Fibroblast of skin of abdomen (primary cell): ENCODE results near the gene HTN3. TPM values are rescaled to one million over a fixed set of nuclear protein-coding genes. Genes with fewer than 3 reads are reported as not detected.
"Not testable (repeated sequence)": the region's sequence is repeated elsewhere in the genome, so short reads cannot be mapped to it uniquely, and the experiment has no call there.

Source experiments
- DNase-seq: peaks from one replicate; pipeline ENCODE4 v3.0.0-alpha.2; 2013
- polyA plus RNA-seq, 2 experiments: library from polyadenylated mRNA; unstranded; fragments of 120-200 nt; gene quantifications; one replicate each; pipeline ENCODE4 v1.2.1, GENCODE V29; 2013; ENCODE audit not compliant: insufficient read length in 2 of 2

Gene HTN3
- polyA plus RNA-seq (2013, experiment 1 of 2; ENCODE audit: insufficient read length) = not detected
- polyA plus RNA-seq (2013, experiment 2 of 2; ENCODE audit: insufficient read length) = not detected

- not testable (repeated sequence) for DNase-seq
These were observed at the start of gene HTN3 for GRCh38 chr4:70028159-70028558. TSS of gene HTN3 (plus strand) at chr4:70028459. CDS start at chr4:70030741, 2,282 bp downstream.

- peak; percentile 6 for DNase-seq
These were observed 44.2 kb upstream of the HTN3 start for GRCh38 chr4:69984030-69984443.

GRCh38 chr4:69986663-69987062 is 41.6 kb upstream of the HTN3 start:
- DNase-seq = no peak

GRCh38 chr4:69991016-69991415 is 37.2 kb upstream of the HTN3 start:
- DNase-seq = no peak

- no peak for DNase-seq
These were observed 33.5 kb upstream of the HTN3 start for GRCh38 chr4:69994782-69995181.

GRCh38 chr4:69995526-69996016 is 32.7 kb upstream of the HTN3 start, which contains the start of gene STATH:
TSS of gene STATH (plus strand) at chr4:69995966. CDS start at chr4:69998438, 2,472 bp downstream.
- peak; percentile 2 for DNase-seq

GRCh38 chr4:69999420-69999819 is 28.8 kb upstream of the HTN3 start:
- DNase-seq = no peak

- DNase-seq = no peak
These were observed 27.5 kb upstream of the HTN3 start for GRCh38 chr4:70000711-70001110.

- DNase-seq = no peak
These were observed 25.8 kb upstream of the HTN3 start for GRCh38 chr4:70002507-70002906.

GRCh38 chr4:70008771-70009170 is 19.5 kb upstream of the HTN3 start:
- no peak for DNase-seq

GRCh38 chr4:70019006-70019405 is 9.3 kb upstream of the HTN3 start:
- DNase-seq = not testable (repeated sequence)

- no peak for DNase-seq
These were observed 5.0 kb upstream of the HTN3 start for GRCh38 chr4:70023218-70023617.

- no peak for DNase-seq
These were observed 1.2 kb upstream of the HTN3 start for GRCh38 chr4:70027011-70027410.

- not testable (repeated sequence) for DNase-seq
These were observed 9.3 kb downstream of the HTN3 start for GRCh38 chr4:70037559-70037958.

- not testable (repeated sequence) for DNase-seq
These were observed 11.7 kb downstream of the HTN3 start for GRCh38 chr4:70039928-70040327.

- DNase-seq = no peak
These were observed 13.5 kb downstream of the HTN3 start for GRCh38 chr4:70041652-70042286.

- not testable (repeated sequence) for DNase-seq
These were observed 21.9 kb downstream of the HTN3 start, which contains the start of gene HTN1 for GRCh38 chr4:70050138-70050537. TSS of gene HTN1 (plus strand) at chr4:70050438. CDS start at chr4:70053077, 2,639 bp downstream.

- not testable (repeated sequence) for DNase-seq
These were observed 28.3 kb downstream of the HTN3 start for GRCh38 chr4:70056534-70056933.

GRCh38 chr4:70057651-70058050 is 29.4 kb downstream of the HTN3 start:
- no peak for DNase-seq

- DNase-seq = no peak
These were observed 30.9 kb downstream of the HTN3 start for GRCh38 chr4:70059149-70059548.

- no peak for DNase-seq
These were observed 33.7 kb downstream of the HTN3 start for GRCh38 chr4:70062000-70062399.

- no peak for DNase-seq
These were observed 51.9 kb downstream of the HTN3 start for GRCh38 chr4:70080205-70080604.
